Activated gamma-delta T cell treated with Interleukin-2 at 50 U/mL for 16 hours (primary cell): Measurements from ENCODE around the gene RANBP10.
A peak's percentile ranks its signal among the peaks of the same experiment; 100 is the strongest.

Source experiments
- DNase-seq: peaks from one replicate; pipeline ENCODE4 v3.0.0-alpha.2; 2020

RANBP10 gene

GRCh38 chr16:67825906-67826305 is 19.5 kb upstream of the RANBP10 start:
- no peak for DNase-seq

GRCh38 chr16:67825119-67825518 is 18.8 kb upstream of the RANBP10 start:
- no peak for DNase-seq

- no peak for DNase-seq
Measured at GRCh38 chr16:67822511-67822910, 16.2 kb upstream of the RANBP10 start.

- DNase-seq, result no peak
Measured at GRCh38 chr16:67820608-67821259, 14.4 kb upstream of the RANBP10 start.

- no peak for DNase-seq
Measured at GRCh38 chr16:67814567-67814966, 8.2 kb upstream of the RANBP10 start.

- no peak for DNase-seq
Measured at GRCh38 chr16:67811899-67812298, 5.5 kb upstream of the RANBP10 start.

GRCh38 chr16:67807148-67807682 is 855 bp upstream of the RANBP10 start:
- no peak for DNase-seq

- no peak for DNase-seq
Measured at GRCh38 chr16:67805718-67806427, 487 bp downstream of the RANBP10 start.

- DNase-seq, result no peak
Measured at GRCh38 chr16:67804853-67805542, 1.4 kb downstream of the RANBP10 start.

- no peak for DNase-seq
Measured at GRCh38 chr16:67803894-67804293, 2.5 kb downstream of the RANBP10 start.

- peak; percentile 18 for DNase-seq
Measured at GRCh38 chr16:67801883-67802282, 4.5 kb downstream of the RANBP10 start.

- no peak for DNase-seq
Measured at GRCh38 chr16:67801241-67801640, 5.1 kb downstream of the RANBP10 start.

GRCh38 chr16:67800338-67800926 is 5.9 kb downstream of the RANBP10 start:
- DNase-seq, result no peak

- DNase-seq, result no peak
Measured at GRCh38 chr16:67796099-67796718, 10.2 kb downstream of the RANBP10 start.

- no peak for DNase-seq
Measured at GRCh38 chr16:67790071-67790470, 16.3 kb downstream of the RANBP10 start.

GRCh38 chr16:67786491-67786890 is 19.9 kb downstream of the RANBP10 start:
- DNase-seq, result no peak

GRCh38 chr16:67783353-67783725 is 23.0 kb downstream of the RANBP10 start:
- DNase-seq, result no peak

GRCh38 chr16:67782567-67783352 is 23.6 kb downstream of the RANBP10 start:
- DNase-seq, result no peak

- no peak for DNase-seq
Measured at GRCh38 chr16:67781565-67781921, 24.8 kb downstream of the RANBP10 start.

GRCh38 chr16:67780847-67781564 is 25.4 kb downstream of the RANBP10 start:
- DNase-seq, result no peak

GRCh38 chr16:67779256-67780014 is 26.9 kb downstream of the RANBP10 start:
- DNase-seq, result no peak
